ENCODE data around the gene NBPF1.
"Not testable (repeated sequence)": the region's sequence is repeated elsewhere in the genome, so short reads cannot be mapped to it uniquely, and the experiment has no call there.

NBPF1 gene

DNA sequence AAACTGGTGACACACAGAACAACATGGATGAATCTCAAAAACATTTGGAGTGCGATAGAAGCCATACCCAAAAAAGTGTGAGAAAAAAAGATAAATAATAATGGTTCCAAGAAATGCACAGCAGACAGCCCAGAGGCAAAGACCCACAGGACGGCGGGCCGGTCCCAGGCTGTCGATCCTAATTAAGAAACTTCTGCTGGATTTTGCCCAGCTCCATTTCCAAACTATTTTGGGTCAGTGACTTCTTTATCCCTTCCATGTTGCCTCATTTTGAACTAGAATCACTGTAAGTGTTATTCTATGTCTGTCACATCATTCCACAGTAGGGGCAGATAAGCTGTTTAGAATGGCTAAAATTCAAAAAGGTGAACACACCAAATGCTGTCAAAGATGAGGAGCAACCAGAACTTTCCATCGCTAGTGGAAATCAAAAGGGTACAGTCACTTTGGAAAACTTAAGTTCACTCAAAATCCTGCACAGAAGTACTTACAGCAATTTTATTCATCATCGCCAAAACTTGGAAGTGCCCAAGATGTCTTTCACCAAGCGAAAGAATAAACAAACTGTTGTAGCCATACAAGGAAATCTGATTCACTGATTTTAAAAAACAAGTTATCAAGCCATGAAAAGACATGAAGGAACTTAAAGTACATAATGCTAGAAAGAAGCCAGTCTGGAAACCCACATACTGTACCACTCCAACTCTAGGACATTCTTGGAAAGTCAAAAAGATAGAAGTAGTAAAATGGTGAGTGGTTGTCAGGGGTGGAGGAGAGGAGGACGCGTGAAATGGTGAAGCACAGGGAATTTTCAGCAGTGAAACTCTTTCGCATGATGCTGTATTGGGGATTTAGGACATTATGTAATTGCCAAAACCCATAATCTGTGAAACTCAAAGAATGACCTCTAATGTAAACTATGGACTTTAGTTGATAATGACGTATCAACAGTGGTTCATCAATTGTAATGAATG lies 7.5 kb downstream of the NBPF1 start:
- DNase-seq (ENCODE audit: low read depth in 2 of 2), result no peak

DNA sequence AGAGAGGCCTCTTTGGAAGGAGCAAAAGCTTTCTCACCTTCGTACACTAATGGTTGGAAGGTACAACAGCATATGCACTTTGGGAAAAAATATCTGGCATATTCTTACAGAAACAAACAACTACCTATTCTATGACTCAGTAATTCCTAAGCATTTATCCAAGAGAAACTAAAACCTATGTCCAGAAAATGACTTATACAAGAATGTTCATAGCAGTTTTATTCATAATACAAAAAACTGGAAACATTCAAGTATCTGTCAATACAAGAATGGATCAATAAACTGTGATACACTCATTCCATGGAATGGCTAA lies 8.2 kb downstream of the NBPF1 start:
- DNase-seq (ENCODE audit: low read depth in 2 of 2), result no peak

DNA sequence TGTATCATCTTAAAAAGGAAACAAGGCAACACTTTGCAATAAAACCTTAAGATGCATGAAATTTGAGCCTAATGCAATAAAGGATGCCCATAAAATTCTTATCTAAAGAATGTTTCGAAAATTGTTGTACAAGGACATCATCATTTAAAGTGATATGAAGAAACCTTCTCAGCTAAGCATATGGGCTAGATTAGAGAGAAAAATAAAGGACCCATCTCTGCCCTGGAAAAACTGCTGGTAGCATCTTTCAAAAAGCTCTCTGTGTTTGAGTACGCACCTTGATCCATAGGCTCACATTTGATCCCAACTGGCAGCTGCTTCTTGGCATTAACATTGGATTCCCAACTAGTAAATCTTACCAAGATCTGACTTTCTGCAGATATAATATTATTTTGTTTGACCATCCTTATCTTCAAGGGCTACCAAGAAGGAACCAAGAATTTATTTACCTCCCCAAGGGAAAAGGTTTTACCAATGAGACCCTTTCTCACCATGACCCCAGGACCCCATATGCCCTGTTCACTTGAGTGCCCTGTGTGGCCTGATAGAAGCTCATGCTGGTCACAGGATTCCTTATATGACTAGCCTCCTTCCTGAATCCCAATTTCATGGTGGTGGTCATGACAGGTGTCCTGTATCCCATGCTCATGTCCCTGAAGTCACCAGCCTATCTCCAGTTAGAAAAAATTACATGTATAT lies 8.7 kb downstream of the NBPF1 start:
- not testable (repeated sequence) for DNase-seq (ENCODE audit: low read depth in 2 of 2)

DNA sequence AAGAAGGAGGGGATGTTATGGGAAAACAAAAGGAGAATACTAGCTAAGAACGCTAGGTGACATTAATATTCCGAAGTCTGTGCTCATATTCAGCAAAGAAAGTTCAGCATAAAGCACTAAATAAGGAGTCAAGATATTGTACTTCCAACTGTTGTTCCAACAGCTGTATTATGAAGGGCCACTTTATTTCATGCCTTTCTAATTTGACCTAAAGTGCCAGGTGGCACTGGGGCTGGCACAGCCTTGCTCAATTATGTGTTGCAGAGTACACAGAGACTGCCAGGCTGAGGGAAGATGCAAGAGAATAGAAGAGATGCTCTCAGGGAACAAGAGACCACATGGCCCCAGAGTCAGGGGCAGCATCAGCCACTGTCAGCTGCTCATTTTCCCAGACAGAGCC lies 9.7 kb downstream of the NBPF1 start:
- not testable (repeated sequence) for DNase-seq (ENCODE audit: low read depth in 2 of 2)

DNA sequence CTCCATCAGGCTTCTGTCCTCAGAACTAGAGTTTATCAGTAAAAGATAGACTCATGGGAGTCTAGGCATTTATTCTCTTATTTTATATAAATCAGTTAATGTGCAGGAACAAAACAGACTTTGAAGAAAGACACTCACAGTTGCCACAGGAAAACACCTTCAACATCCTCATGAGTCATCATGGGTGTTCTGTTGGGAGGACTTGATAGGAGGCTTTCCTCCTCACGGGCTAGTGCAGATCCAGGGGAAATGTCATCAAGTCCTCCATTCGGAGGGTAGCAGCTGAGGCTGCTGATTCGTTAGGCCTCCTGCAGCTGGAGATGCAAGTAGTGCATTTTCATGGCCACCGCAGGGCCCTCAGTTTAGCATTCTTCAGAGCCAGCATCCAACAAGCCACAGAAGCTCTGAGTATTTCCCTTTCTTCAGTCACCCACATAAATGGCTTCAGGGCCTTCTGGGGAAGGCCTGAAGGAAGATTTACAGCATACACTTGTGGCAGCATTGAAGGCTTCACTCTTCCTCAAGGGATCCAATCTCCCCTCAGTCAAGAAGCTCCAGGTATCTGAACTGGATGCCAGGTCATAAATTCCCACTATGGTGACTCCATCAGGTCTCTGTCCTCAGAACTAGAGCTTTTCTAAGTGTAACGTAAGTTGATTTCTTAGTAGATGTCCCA lies 10.9 kb downstream of the NBPF1 start:
- not testable (repeated sequence) for DNase-seq (ENCODE audit: low read depth in 2 of 2)

DNA sequence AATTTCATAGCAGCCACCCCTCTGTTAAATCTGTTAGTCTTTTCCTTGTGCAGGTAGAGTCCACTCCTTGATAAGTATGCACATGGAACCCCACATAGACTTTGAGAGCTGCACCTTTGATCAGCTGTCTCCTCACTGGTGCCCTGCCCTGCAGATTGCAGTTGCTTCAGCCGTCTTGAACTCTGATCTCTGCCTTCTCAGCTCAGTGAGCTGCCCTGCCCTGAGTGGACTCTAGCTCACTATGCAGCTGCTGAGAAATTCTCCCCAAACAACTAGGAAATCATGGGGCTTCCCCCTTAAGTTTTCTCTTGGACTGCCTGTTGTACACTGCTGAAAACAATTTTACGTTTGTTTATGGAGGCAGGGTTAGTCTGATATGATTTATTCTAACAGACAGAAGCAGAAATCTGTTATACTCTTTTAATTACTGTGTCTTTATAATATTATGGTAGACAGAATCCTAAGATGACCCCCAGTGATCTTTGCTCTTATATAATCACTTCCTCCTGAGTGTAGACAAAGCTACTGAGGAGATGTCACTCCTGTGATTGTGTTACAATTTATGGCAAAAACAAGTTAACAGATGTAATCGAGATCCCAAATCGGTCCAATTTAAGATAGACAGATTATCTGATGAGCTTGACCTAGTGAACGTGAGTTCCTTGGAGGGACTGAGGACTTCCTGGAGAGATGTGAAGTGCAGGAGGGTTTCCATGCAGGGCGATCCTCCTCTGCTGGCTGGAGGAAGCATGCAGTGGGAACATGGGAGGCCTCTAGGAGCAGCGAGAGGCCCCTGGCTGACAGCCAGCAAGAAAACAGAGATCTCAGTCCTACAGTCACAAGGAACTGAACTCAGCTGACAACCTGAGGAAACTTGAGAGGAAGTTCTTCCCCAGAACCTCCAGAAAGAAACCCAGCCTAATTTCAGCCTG lies 12.2 kb downstream of the NBPF1 start:
- not testable (repeated sequence) for DNase-seq (ENCODE audit: low read depth in 2 of 2)

DNA sequence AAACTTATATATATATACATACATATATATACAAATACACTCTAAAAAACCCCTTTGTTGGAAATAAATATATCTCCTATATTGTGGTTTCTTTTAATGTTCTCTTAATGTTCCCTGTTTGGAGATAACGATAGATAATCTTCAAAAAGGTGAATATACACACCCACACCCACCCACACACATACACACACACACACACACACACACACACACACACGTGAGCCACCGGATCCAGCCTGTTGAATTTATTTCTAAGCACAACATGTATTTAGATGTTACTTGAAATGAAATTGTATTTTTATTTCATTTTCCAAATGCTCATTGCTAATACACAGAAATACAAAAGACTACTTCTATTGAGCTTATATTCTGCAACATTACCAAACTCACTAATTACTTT lies 14.0 kb downstream of the NBPF1 start:
- DNase-seq (ENCODE audit: low read depth in 2 of 2), result not testable (repeated sequence)

DNA sequence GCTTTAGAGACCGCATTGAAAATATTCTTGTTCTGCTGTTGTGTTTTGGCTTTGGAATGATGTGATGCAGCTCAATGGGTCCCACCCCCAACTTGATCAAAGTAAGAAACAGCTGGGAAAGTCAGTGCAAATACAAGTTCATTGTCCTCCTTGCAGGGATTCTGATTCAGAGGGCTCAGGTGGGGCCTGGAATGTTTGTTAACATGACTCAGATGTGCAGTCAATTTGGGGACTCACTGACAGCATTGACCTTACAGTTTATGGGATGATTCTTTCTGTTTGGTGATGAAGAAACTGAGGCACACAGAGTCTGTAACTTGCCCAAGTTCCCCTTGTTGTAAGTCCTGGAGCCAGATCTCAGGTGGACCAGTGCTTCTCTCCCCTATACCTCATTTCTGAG lies 18.1 kb downstream of the NBPF1 start:
- DNase-seq (ENCODE audit: low read depth in 2 of 2), result not testable (repeated sequence)

DNA sequence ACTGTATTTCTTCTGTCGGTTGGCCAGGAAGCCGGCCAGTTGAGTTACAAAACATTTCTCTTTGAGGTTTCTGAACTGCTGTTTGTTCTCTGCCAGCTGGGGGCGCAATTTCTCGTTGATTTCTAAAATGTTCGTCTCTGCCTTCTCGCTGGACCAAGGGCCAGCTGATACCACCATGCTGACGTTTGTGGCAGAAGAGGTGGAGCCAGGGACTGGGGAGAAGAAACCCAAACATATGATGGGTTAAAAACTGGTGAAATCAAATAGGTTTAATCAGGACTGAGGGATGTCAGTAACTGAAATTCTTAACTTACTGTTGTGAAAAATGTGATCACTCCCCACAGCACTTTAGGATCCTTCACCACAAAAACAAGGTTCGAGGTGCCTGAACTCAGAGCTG lies 21.5 kb downstream of the NBPF1 start:
- not testable (repeated sequence) for DNase-seq (ENCODE audit: low read depth in 2 of 2)

DNA sequence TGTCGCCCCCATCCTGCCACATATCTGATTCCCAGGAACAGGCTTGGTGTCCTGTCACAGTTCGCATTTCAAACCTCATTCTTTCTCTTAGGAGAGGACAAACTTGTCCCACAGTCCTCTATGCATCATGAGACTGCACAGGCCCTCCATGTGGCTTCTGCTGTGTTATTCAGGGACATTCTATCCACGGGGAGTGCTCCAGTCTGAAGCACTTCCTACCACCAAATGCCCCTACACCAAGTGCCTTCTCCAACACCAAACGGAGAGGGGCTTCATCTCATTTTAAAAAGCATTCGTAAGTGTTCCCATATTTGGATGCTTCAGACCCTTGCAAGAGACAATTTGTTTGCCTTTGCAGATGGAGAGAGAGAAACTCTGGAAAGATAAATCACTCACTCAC lies 25.3 kb downstream of the NBPF1 start:
- not testable (repeated sequence) for DNase-seq (ENCODE audit: low read depth in 2 of 2)

DNA sequence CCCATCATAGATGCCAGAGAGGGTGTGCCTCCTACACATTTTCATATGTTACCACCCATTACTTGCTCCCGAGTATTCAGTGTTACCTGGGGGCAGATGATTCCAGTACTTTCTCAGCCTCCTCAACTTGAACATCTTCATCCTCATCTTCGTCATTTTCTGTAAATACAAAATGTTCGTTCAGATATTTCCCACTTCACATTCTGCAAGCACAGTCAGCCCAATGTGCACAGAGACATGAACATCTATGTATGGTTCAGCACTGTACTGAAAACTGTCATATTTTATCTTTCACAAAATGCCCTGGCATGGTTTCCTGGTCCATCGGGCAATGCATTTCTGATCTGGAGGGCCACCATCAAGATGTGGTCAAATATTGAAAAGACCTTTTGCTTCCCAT lies 25.7 kb downstream of the NBPF1 start:
- DNase-seq (ENCODE audit: low read depth in 2 of 2), result not testable (repeated sequence)

DNA sequence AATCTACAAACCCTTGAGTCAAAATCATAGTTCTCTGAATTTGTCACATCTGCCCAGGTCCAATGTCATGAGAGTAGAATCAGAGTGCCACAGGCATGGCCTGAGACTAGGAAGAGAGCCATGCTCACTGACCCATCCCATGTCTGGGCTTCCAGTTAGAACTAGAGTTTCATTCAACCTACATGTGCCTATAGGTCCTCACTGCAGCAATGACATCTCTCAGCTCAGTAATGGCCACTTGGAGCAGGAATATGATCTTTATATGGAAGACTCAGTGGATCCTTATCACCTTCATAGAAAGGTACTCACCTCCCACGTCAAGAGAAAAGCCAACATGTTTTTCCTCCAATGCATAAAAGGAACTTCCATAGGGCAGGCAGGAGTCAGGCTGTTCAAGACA lies 48.0 kb downstream of the NBPF1 start:
- not testable (repeated sequence) for DNase-seq (ENCODE audit: low read depth in 2 of 2)

DNA sequence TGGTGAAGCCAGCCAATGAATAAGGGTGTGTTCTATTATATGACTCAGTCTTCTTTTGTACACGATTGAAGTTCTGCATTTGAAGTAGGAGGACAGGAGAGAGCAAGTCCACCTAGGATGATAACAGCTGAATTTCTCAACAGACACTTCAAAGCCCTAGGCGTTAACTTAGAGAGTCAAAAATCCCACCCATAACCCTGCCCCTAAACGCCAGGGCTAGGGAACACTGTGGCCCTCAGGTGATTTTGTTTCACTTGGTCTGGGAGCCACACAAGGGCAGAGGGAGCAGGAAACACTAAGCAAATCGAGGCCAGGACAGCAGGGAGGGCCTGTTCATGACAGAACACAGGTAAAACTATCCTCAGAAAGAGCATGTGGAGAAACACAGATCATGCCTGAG lies 52.3 kb downstream of the NBPF1 start:
- DNase-seq (ENCODE audit: low read depth in 2 of 2), result not testable (repeated sequence)

DNA sequence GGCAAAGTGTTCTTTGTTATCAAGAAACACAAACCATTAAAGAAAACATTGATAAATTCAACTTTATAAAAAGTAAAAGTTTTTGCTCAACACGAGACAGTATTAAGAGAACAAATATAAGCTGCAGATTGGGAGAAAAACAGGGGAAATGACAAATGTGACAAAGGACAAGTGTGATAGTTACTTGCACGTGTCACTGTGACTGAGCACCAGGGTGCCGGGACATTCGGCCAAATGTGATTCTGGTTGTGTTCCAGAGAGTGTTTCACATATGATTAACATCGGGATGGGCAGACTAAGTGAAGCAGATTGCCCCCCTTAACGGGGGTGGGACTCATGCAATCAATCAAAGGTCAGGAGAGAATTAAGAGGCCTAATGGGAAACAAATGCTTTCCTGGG lies 52.9 kb downstream of the NBPF1 start:
- not testable (repeated sequence) for DNase-seq (ENCODE audit: low read depth in 2 of 2)

DNA sequence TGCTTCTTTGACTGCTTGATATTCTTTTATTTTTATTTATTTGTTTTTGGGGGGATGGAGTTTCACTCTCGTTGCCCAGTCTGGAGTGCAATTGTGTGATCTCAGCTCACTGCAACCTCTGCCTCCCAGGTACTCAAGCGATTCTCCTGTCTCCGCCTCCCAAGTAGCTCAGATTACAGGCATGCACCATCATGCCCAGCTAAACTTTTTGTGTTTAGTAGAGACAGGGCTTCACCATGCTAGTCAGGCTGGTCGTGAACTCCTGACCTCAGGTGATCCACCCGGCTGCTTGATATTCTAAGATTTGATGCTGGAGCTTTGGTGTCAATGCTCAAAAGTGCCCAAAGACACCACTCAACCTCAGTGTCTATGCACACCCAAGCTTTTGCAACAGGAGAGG lies 53.7 kb downstream of the NBPF1 start:
- DNase-seq (ENCODE audit: low read depth in 2 of 2), result not testable (repeated sequence)

DNA sequence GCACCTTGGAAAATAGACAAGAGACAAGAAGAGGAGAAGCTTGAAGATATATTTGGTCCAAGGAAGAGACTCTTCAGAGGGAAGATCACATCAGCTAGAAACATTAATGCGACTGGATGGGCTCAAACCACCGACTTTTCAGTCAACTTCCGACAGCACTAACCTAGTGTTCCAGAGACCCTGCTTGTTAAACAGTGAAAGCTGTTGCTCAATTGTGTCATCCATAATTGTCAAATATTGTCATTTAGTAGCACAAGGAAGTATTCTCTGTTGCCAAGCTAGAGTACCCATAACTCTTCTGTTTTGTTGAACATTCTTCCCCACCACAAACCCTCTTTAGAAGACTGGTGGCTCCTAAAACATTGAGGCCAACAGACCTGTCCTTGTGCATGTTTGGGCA lies 56.3 kb downstream of the NBPF1 start:
- not testable (repeated sequence) for DNase-seq (ENCODE audit: low read depth in 2 of 2)

DNA sequence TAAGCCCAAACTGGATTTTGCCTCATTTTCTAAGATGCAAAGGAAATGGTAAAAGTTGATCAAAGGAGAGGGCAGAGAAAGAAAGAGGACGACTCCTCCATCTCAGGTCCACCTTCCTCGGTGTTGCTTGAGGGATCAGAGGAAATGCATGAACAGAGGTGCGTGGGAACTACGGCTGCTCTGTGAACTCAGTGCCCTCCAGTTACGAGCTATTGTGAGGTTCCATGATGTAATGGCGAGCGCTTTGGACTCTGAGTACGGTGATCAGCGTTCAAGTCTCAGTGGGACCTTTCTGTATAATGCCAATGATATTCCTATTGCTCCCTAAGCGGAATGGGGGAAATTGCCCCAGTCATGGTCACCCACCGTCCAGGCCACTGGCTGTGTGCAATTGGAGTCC lies 60.1 kb downstream of the NBPF1 start:
- DNase-seq (ENCODE audit: low read depth in 2 of 2), result not testable (repeated sequence)

DNA sequence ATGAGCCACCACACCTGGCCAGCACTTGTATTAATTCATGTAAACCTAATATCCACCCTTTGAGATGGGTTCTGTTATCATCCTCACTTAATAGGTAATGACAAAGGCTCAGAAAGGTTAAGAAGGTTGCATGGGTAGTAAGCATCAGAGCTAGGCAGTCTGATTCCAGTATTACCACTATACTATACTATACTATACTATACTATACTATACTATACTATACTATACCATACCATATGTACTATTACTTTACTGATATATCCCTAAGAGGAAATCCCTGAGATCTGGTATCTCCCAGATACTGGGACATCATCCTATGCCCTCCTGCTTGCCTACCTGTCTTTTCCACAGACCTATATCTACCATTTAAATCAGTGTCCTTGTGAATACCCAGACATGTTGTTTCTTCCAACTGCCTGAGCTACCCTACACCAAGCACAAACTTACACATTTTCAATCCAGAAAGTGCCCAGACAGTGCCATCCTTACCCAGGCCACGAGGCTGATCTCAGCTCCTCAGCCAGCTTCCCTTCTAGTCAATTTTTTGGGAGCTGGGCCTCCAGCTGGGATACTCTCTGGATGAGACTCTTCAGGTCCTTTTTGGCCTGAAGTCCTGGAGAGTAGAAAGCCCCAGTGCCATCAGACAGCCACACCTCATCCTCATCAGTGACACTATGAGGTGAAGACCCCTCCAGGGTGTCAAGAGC lies 63.0 kb downstream of the NBPF1 start:
- not testable (repeated sequence) for DNase-seq (ENCODE audit: low read depth in 2 of 2)

DNA sequence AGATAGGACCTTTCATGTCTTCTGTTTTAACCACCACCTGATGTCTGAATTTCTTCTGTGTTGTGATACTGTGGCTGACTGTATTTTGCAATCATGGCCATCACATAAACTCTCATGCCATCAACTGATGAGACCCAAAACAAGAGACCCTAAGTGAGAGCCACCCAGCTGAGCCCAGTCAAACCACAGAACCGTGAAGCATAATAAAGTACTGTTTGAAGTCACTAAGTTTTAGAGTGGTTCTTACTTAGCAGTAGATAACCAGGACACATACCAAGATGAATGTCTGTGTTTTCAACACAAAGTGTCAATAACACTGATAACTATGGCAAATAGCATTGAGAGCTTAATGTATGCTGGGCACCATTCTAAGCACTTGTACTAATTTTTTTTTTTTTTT lies 63.8 kb downstream of the NBPF1 start:
- DNase-seq (ENCODE audit: low read depth in 2 of 2), result not testable (repeated sequence)

DNA sequence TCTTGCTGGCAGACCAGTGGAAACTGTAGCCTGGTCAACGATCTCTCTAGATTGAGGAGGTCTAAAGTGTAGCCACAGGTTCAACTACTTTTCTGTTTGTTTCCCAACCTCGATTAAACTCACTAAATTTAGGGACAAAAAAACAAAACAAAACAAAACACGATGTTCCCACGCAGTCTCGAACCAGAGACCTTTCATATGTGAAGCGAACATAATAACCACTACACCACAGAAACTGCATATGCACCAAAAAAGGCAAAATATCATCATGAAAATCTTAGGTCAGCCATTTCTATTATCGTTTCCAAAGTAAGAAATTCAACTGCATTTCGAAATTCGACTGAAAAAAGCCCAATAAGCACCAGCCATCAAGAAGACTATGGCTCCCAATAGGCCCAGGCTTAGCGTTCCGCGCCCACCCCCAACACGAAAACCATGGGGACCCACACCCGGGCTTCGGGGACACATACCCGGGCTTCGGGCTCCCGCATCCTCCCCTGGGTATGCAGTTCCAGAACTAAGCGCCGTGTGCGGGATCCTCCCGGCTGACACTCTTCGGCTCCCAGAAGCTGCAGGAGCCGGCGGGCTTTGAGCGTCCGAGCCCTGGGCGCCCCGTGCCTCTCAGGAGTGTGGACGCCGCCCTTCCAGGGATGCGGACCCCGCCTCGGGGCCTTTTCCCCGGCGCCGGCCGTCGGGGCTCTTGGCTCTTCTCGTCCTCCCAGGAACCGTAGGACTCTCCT lies 65.7 kb downstream of the NBPF1 start:
- DNase-seq (ENCODE audit: low read depth in 2 of 2), result not testable (repeated sequence)
